Measurements from ENCODE around the gene P2RX3.

The P2RX3 gene

GRCh38 chr11:57392763-57393105 lies 54.6 kb downstream of the P2RX3 start:
- no peak for TF ChIP-seq CTCF (conservative IDR thresholded peaks at IDR 0.05)
- H3K27ac ChIP-seq: no peak overlapping the region

GRCh38 chr11:57394203-57394965 lies 56.2 kb downstream of the P2RX3 start:
- no peak for TF ChIP-seq CTCF (conservative IDR thresholded peaks at IDR 0.05)
- no peak overlapping the region for H3K27ac ChIP-seq

- no peak for TF ChIP-seq CTCF (conservative IDR thresholded peaks at IDR 0.05)
- no peak overlapping the region for H3K27ac ChIP-seq
These were observed 57.9 kb downstream of the P2RX3 start for GRCh38 chr11:57395905-57396623.

GRCh38 chr11:57396744-57397143 lies 58.6 kb downstream of the P2RX3 start:
- TF ChIP-seq CTCF (conservative IDR thresholded peaks at IDR 0.05): no peak
- no peak overlapping the region for H3K27ac ChIP-seq

- no peak overlapping the region for H3K27ac ChIP-seq
- TF ChIP-seq CTCF (conservative IDR thresholded peaks at IDR 0.05): no peak
These were observed 59.3 kb downstream of the P2RX3 start for GRCh38 chr11:57397394-57397990.

- no peak for TF ChIP-seq CTCF (conservative IDR thresholded peaks at IDR 0.05)
- no peak overlapping the region for H3K27ac ChIP-seq
These were observed 61.1 kb downstream of the P2RX3 start for GRCh38 chr11:57399221-57399620.

- no peak for TF ChIP-seq CTCF (conservative IDR thresholded peaks at IDR 0.05)
- H3K27ac ChIP-seq: no peak overlapping the region
These were observed 61.9 kb downstream of the P2RX3 start for GRCh38 chr11:57399972-57400578.

Data from VCaP (cell line).